Frontal cortex (tissue), 4 donors: ENCODE results near the gene HMX2. TPM values are rescaled to one million over a fixed set of nuclear protein-coding genes. Genes with fewer than 3 reads are reported as not detected.
A peak's percentile ranks its signal among the peaks of the same experiment; 100 is the strongest.

Experiments
- DNase-seq, 2 donors: peaks; one replicate each; pipeline ENCODE4 v3.0.0; 2012; ENCODE audit warnings: low spot score in 2 of 2
- FAIRE-seq: peaks from 2 replicates; lab custom pipeline; 2012; peaks lifted over from hg19 to GRCh38; lab: Jason Lieb, UNC
- total RNA-seq: library from RNA; depleted of rRNA; stranded (reverse); fragments of >200 nt; gene quantifications from one replicate; pipeline ENCODE4 v1.2.3, GENCODE V29; 2014
- donor health status: control.
- donor health status: control.
- donor health status: control.

Gene HMX2
- total RNA-seq, 1 donor from 2014 or later, result not detected

DNA sequence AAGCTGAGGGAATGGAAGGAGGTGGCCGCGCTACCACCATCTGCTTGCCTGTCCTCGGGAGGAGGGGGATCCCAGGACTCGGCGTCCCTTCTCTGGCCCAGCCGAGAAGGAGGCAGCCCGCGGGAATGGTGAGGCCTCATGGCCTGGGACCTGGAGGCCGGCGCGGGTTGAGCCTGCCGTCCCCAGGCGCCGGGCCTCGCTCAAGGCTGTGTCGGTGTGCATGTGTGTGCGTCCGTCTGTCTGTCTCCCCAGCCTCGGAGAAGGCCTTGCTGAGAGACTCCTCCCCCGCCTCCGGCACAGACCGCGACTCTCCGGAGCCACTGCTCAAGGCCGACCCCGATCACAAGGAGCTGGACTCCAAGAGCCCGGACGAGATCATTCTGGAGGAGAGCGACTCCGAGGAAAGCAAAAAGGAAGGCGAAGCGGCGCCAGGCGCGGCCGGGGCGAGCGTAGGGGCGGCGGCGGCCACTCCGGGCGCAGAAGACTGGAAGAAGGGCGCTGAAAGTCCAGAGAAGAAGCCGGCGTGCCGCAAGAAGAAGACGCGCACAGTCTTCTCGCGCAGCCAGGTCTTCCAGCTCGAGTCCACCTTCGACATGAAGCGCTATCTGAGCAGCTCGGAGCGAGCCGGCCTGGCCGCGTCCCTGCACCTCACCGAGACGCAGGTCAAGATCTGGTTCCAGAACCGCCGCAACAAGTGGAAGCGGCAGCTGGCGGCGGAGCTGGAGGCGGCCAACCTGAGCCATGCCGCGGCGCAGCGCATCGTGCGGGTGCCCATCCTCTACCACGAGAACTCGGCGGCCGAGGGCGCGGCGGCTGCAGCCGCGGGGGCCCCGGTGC lies 10.9 kb upstream of the HMX2 start:
- no peak for DNase-seq
- FAIRE-seq, result no peak

DNA sequence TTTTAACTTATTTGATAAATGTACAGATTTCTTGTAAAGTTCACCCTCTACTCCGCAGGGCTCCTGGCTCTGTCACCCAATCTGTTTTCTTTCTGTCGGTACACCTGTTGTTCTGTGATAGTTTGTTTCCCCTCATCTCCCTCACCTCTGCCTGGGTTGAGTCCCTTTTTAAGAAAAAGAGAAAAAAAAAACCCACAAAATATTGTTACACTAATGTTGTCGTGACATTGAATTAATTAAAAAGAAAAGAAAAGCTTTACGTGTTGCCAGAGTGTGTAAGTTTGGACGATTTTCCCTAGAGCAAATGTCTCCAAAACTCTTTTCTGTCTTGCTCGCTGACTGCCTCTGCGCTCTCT lies 8.8 kb upstream of the HMX2 start:
- no peak for FAIRE-seq
- no peak for DNase-seq

DNA sequence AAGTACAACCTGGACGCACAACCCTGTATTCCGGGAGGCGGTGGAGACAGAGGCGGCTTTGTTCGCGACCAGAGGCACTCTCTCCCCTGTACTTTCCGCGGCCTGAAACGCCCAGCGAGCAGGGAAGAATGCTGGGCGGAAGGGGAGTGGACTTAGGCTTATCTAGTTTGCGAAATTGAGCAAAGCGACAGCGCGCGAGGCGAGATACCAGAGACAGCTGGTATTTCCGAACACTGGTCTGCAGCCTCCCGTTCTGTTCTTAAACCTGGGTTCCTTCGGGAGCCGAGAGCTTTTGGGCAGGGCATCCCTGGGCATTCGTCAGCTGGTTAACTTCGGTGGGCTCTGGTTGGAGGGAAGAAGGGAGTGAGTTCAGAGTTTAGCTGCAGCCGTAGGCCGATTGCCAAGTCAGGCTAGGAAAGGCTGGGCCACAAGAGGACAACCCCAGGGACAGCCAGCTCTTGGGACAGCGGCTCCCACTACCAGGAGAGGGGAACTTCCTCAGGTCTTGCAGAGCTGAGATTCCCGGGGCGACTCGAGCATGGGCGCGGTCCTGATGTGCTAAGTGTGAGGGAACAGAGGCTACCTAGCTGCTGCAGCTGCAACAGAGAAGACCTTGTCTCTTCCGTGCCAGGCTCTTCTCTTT lies 8.3 kb upstream of the HMX2 start:
- no peak for FAIRE-seq
- no peak for DNase-seq

DNA sequence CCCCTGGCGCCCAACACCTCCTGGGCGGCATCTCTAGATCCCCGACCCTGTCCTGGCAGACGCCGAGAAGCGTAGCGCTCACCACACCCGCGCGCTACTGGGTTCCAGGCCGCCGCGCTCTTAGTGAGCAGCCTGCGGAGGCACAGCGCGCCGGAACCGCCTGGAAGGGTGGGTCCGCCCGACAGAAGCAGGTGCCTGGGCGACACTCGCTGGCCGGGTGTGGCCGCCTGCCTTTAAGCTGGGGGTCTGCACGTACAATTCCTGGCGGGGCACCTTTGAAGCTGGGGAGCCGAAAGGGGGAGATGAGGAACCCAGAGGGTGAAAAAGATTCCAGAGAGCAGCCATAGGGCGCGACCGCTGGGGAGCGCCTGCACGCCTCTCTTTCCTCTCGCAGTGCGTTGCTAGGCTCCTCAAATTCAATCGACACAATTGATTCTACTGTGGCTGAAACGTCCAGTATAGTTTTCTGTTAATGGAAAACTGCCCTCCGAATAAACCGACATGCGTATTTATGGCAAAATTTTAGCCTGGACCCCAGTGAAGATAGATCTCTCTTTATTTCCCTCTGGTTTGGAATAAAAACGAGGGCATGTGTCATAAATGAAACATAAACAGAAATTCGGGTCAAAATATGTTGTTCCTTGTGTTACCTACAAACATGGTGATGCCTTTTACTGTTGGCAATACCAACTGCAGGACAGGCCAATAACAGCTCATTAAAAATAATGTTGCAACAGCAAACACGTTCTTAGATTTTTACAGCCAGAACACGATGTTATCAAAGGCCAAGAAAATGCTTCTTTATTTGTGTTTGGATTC lies 7.6 kb upstream of the HMX2 start:
- no peak for FAIRE-seq
- DNase-seq, result no peak

DNA sequence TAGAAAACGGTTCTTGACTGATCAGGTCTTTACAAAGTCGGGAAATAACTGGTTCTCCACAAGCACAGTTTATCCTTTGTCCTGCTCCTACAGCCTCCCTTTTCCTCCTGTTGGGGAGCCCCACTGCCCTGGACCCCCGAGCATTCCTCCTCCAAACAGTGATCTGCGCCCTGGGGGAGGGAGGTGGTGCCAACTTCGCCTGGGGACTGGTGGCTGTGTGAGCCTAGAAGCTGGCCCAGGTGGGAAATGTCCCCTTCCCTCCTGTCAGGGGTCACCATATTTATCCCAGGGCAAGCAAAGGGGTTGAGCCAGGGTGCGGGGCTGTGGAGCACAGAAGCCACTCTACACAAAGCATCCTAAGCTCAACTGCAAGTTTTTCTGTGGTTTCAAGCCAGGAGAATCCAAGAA lies 6.9 kb upstream of the HMX2 start:
- no peak for FAIRE-seq
- DNase-seq, result no peak

DNA sequence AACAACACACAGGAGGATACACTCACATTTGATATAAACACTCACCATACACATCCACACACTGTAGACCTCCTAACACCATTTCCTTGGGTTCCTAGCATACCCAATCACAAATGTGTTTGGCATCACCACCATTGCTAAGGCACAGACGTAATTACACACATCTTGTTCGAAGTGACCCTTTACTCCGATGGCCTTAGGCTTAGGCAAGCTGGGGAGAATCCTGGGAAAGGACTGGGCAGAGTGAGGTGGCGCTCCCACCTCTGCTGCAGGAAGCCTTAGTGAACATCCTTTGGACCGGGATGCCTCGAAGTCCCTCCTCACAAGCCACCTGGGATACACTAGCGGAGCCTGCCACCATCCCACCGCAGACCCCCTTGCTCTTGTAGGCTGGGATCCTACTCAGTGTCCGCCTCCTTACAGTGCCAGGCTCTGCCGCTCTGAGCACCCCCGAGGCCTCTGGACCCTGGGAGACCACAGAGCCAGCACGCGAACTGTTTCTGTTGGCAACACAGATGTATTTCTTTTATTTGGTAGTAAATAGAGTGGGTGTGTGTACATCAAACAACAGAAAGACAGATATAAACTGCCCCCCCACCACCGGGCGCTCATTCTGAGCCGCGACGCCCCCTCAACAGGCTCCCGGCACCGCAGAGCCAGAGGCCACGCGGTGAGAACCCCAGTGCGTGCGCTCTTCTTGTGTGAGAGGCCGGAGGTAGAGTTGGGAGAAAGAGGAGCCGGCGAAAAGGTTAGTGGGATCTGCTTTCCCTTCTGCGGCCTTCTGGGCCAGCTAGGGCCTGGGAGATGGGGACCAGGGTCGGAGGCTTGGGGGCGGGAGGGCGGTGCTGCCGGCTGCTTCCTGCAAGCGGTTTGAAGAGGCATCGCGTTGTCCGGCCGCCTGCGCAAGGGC lies 5.9 kb upstream of the HMX2 start:
- DNase-seq (no peak), FAIRE-seq (no peak)

DNA sequence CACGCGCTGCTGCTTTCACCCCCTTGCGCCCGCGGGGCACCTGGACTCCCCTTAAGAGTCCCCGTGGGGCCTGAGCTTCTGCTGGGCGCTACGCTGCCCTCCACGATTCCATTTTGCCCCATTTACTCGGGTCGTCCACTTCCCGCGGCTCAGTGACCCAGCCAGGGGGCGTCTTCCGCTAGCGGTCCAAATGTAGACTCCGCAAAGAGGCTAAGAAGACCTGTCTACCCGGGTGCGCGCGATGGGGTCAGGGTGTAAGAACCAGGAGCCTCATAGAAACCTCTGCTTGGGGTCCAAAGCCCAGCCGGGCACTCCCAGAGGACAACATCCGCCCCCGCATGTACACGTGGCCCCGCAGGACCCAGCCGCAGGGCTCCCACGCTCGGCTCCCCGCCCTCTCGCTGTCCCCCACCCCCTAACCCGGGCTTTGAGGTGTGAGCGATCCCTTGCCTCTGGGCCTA lies 5.2 kb upstream of the HMX2 start:
- no peak for DNase-seq
- no peak for FAIRE-seq

DNA sequence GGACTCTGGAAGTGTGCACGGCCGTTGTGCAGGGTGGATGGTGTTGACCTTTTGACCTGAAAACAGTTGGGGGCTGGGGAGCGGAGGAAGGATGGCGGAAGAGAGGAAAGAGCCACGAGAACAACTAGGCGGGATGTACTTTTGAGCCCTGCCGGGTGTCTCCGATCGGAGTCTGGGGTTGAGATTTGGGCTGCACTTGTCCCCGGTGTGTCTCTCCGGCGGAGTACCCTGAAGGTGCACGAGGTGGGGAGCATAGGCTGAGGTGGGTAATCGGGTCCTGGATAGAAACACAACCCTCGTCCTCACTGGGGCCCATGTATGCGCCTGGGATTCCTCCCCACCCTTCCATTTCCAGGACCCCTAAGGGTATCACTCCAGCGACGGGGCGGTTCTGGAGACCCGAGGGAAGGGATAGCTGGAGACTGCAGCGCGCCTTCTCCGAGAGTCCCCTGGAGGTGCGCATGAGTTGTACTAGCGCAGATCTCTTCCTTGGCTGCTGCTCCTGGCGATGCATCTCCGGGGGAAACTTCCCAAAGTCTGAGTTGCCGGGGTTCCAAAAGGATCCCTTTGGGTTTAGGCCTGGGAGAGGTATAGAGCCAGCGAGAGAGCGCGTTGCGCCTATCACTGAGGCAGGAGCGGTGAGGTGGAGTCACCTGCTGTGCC lies 4.6 kb upstream of the HMX2 start:
- DNase-seq (peak in 1 of 2 donors; percentile 40), FAIRE-seq (no peak)

DNA sequence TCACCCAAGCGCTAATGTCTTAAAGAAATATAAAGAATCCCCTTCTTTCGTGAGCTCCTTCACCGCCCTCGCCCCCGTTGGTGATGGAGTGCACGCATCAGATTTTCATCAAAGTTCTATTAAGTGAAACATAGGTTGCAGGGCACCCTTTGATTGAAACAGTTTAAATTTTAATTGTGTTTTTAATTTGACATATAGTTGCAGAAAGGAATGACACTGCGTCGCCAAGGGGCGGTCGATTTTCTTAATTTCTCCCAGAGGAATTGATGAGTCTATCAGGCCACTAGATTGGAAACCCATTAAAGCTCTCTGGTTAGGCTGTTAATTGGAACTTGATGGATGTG lies 4.1 kb upstream of the HMX2 start:
- FAIRE-seq, result no peak
- no peak for DNase-seq

DNA sequence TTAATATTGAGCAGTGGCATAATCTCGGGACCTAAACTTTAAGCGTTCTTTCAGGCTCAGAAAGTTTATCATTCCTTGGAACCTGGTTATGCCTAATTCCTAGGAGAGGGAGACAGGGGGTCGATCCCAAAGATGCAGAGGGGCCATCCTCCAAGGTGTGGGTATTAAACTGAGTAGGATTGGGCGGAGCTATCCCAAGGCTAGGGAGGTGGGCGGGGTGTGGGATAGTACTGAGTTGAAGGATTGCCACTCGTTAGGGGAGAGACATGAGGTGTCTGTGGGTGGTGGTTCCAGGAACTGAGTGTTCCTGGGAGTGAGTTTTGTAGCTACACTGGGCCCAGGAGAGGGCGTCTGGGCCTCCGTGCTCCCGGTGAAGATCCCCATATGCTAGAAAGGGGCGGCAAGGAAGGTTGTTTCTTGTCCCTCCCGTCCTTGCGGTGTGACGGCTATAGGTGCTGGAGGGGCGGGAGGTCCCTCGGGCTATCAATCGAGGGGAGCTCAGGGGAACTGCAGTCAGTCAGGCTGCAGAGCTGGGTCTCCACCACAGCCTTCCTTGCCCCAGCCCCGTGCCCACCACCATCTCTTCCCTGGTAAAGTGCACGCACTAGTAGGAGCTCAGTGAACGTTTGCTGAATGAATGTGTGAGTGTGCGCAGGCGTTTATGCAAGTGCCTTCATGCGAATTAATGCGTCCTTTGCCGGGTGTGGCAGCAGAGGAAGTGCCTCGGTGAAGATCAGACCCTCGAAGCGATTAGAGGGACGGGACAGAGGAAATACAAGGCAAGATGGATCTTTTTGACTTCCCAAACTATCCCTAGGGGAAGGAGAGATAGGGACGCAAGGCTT lies 3.0 kb upstream of the HMX2 start:
- FAIRE-seq (no peak), DNase-seq (peak; percentile 33 to 52)

DNA sequence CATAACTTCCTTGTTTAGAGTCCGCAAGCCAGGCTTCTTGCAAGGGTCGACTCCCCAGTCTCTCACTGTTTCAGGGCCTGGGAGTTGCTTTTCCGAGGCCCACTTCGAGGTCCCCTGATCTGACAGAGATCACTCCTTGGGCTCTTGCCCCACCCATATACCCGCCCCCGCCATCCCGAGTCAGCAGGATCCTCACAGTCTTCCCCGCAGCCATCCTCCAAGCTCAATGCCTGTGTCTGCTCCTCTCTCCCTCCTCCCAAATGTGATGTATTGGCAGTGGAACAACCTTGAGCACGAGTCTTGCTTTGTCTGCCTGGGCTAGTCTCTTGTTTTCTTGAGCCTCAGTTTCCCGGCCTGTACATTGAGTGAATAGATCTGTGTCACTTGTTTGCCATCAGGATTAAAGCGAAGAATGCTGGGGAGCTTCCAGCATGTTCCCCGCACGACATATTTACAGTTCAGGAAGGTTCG lies 2.4 kb upstream of the HMX2 start:
- no peak for FAIRE-seq
- DNase-seq, result peak; percentile 19 to 35

DNA sequence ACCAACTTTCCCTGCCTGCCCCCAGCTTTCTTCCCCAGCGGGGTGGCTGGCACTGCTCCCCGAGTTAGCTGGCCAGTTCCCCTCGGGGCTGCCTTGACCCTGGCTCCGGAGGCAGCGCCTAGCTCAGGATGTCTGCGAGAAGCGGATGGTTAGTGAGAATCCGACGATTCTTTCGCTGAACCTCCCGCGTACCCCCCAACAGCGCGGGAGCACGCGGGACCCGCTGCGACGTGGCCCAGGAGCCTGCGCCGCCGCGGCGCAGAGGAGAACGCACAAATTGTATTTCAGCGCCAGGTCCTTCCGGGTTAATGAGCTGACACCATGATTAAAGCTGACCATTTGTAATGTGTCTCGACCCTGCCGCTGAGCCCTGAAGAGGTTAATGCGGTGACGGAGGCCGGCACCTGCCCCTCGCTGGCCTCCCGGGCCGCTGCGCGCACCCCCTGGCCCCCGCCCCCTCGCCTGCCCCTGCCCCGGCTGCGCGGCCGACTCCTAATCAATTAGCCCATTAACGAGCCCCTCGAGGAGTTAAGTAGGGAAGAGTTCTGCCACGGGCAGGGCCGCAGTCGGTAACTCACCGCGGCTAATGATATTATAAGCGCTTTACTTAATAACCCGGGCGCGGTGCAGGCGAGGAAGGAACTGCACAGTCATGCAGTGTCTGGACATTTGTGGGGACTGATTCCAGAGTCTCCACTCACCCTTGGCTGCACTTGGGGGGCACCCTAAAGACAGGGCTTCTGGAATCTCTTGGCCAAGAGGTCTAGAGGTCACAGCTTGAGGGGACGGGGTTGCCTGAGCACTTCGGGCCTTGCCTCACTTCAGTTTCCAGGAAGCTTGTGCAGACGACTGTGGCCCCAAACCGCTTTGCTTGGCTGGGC lies 1.7 kb upstream of the HMX2 start:
- DNase-seq (peak; percentile 12 to 38), FAIRE-seq (no peak)

DNA sequence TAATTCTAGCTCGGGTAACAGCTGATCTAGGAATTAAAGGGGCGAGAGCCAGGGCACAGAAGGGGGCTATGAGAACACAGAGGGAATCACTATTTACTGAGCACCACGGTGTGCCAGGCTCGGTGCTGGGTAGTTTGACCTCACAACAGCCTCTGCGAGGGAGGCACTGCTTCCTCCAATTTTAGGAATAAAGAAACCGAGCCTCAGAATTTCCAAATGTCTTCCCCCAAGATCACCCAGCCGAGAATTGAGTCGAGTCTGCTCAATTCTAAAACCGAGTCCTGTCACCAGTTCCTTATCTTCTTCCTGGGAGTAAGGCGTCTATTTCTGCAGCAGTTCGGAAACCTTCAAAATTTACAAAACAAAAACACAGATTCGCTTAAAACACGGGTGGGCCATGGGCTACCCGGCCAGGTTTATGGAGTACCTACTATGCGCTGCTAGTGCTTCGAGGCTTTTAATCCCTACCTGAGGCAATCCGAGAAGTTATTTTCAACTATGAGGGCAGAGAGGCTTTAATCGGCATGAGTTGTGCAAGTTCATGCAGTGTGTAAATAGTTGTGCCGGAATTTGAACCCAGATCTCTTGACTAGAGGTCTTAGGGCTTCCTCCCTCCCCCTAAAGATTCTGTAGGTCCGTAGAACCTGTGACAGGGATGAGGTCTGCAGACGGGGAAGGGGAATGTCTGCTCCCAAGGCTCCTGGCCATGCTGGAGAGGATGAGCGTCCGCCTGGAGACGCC lies 872 bp upstream of the HMX2 start:
- DNase-seq (peak; percentile 20 to 31), FAIRE-seq (no peak)

DNA sequence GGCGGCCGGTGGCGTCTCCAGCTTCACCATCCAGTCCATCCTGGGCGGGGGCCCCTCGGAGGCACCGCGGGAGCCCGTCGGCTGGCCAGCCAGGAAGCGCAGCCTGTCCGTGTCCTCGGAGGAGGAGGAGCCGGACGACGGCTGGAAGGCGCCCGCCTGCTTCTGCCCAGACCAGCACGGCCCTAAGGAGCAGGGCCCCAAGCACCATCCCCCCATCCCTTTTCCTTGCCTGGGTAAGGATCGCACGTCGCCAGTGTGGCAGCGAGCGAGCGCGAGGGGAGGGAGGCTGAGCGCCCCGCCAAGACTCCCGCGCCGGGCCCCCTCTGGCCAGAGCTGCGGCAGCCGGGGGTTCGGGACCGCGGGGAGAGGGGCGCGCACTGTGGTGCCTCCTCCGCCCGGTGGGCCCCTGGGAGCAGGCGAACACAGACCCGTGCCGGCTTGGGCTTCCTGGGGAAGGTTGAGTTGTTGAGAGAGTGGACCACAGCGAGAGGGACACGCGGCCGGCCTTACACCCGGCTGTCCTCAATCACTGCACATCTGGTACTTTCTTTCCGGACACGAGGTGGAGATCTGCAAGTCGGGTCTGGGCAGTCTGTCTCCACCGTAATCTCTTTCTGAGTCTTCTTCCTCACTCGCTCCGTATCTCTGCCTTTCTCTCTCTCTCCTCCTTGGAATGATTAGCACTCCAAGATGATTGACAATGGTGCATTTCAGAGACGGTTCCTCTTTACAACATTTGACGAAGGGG lies 652 bp downstream of the HMX2 start:
- FAIRE-seq (no peak), DNase-seq (peak; percentile 18 to 38)

DNA sequence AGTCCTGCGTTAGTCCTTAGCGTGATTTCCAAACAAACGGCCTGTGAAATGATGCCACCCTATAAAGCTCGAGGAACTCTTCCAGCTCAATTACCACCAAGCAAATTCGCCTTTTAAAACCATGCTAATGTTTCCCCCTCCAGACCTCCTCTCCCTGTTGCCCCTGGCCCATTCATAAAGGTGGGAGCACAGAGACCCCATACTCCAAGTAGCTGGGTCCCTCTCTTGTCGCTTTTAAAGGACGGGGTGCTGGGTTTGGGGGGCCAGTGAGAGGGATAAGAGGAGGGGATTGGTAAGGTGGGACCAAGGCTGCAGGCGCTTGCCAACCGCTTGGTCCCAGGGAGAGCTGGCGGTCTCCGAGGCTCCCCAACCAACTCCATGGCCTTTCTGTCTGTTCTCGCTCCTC lies 1.2 kb downstream of the HMX2 start:
- FAIRE-seq, result no peak

More for the DNA sequence above, 1.2 kb downstream of the HMX2 start:
- DNase-seq, result peak; percentile 18 to 34
